Fibroblast of peridontal ligament (primary cell): ENCODE data around the gene CHMP4A.
"Not testable (repeated sequence)": the region's sequence is repeated elsewhere in the genome, so short reads cannot be mapped to it uniquely, and the experiment has no call there.

Source experiments
- DNase-seq: peaks from one replicate; pipeline ENCODE4 v3.0.0-alpha.2; 2010; ENCODE audit errors: extremely low read depth

The CHMP4A gene

DNA sequence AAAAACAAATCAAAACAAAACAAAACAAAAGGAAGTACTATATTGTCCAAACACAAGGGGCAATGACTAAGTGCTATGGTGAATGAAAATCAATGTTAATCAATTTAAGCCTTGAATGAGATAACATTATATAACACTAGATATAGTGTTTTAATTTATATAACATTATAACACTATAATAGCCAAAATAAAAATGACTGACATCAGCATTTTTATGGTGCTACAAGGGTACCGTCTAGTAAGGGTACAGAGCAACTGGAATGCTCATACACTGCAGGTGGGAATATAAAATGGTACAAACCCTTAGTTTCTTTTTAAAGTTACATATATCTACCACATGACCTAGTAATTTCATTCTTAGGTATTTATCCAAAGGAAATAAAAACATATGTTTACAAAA is 13.2 kb upstream of the CHMP4A start:
- no peak for DNase-seq

DNA sequence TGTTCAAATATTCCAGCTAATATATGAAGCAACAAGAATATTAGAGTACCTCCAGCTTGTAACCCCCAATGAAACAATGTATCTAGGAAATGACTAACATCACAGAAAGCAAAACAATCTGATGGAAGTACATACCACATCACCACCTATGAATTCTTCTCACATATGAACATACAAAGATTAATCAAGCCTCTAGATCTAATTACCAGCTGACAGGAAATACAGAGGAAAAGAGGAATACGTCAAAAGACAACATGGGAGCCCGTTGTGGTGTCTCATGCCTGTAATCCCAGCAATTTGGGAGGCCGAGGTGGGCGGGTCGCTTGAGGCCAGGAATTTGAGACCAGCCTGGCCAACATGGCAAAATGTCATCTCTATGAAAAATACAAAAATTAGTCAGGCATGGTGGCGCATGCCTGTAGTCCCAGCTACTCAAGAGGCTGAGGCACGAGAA is 11.4 kb upstream of the CHMP4A start:
- DNase-seq = no peak

DNA sequence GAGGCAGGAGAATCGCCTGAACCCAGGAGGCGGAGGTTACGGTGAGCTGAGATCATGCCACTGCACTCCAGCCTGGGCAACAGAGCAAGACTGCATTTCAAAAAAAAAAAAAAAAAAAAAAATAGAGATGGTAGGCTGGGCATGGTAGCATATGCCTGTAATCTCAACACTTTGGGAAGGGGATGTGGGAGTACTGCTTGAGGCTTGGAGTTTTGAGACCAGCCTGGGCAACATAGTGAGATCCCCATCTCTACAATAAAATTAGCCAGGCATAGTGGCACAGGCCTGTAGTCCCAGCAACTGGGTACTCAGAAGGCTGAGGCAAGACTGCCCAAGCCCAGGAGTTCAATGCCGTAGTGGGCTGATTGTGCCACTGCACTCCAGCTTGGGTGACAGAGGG is 9.7 kb upstream of the CHMP4A start:
- DNase-seq = not testable (repeated sequence)

DNA sequence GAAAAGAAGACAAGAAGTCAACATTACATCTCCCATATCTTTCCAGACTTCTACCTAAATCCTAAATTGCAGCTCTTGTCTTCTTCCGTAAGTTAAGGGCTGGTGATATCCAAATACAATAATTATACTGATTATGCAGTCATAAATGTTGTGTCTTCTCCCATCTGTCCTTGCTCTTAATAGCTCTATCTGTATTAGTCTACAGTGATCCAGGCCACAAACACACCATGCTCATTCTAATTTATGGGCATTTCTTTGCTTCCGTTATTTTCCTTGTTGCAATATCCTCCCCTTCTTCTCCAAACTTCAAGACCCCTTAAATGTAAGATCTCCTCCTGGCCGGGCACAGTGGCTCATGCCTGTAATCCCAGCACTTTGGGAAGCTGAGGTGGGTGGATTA is 6.2 kb upstream of the CHMP4A start:
- no peak for DNase-seq

DNA sequence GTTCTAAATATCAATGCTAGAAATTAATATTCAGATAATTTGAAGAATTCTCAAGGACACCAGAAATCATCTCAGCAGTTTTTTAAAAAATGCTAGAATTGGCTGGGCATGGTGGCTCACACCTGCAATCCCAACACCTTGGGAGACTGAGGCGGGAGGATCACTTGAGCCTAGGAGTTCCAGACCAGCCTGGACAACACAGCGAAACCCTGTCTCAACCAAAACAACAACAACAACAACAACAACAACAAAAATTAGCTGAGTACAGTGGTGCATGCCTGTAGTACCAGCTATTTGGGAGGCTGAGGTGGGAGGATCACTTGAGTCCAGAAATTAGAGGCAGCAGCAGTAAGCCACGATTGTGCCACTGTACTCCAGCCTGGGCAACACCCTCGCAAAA is 5.8 kb upstream of the CHMP4A start:
- no peak for DNase-seq

DNA sequence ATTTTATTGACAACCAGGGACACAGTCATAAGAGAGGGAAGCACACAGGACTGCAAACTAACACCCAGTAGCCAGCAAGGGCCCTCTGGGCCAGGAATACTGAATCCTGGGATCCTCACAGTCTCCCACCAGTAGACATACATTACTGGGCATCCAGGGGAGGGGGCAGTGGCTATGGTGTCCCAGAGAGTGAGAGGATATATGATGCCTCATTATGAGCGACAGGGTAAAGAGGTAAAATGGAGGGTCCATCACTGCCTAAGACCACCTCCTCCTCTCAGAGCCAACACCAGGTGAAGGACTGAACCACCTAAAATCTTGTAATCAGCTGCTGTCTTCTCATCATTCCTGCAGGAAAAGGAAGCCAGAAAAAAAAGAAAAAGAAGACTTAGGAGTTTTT is 3.6 kb upstream of the CHMP4A start:
- DNase-seq = not testable (repeated sequence)

DNA sequence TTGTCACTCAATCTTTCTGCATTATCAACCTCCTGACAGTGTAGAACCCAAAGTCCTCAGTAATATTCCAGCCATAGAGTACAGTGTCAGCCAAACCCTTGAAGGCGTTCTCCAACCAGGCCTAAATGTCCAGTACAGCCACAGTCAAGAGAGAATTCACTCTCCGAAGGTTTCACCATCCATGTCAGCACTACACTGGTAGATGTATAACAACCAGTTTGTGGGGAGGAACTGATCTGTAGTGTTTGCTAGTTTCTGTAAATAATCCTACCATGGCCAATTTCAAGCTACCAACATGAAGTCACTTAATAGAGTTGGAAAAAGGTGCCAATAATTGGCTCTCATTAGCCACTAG is 3.0 kb upstream of the CHMP4A start:
- no peak for DNase-seq

DNA sequence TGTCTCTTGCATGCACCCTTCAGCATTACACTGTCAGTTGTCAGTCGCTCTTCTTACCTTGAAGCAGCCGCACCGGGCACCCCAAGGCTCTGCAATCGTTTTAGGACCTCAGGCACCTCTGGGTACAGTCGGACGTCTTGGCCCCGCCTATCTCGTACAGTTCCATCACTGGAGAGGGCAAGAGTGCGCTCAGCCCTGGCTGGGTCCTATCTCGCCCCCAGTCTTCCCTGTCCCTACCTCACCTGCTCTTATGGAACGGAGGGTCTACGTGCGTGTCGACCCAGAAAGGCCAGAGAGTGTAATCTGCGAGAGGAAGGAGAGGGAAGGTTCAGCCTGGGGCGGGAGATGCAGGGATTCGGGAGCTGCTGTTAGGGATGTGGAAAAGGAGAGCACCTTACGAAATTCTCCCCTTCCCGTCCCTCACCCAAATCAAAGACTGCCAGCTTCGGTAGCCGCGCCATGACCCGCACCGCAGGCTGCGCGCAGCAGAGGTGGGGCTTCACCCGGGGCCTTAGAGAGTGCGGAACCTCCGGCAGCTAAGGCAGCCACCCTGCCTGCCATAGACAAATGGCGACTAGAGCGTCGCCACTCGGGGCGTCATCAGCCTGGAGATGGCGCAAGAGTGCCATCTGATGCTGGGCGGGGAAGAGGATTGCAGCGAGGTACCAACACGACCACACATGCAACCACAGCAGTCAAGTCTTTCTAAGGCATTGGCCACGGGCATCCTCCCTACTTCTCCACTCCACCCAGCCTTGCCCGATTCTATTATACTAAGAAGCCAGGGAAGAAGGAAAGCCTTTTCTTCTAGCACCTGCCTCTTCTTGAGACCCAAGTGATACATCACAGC is 2.4 kb upstream of the CHMP4A start, which contains the start of gene MDP1:
Gene MDP1, minus strand, starts transcription at position 572 of the 850 bp plus-strand sequence. Its CDS starts 111 bp downstream, at position 461.
- DNase-seq = peak; percentile 82

DNA sequence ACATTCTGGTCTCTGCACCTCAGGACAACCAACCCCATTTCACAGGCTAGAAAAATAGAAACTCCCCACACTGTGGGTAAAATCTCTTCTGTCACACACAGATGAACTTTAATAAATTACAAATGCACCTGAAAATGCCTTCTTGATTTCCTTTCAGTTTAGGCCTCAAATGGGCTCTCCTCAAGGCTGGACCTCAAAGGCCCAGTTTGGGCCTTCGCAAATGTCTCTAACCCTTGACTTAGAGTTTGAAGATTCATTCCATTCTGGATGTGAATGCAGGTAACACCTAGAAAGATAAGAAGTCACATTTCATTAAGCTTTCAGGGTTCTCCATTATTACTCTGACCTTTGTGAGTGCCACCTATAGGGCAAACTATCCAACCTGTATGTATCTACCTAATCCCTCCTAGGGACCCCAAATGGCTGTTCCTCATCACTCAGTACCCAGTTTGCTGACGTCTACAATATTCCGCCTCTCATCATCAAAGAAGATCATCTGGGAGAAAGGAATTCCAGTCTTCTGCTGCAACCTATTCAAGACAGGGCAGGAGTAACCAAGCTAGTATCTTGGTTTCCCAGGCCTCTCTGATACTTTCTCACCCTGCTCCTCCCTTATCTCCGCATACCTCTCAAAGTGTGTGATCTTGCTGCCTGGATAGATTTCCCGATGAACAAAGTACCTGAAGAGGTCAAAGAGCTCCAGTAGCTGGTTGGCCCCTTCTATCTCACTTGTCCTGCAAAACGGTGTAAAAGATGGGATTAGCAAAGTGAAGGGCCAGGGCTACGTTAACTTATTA is 776 bp upstream of the CHMP4A start:
- no peak for DNase-seq

DNA sequence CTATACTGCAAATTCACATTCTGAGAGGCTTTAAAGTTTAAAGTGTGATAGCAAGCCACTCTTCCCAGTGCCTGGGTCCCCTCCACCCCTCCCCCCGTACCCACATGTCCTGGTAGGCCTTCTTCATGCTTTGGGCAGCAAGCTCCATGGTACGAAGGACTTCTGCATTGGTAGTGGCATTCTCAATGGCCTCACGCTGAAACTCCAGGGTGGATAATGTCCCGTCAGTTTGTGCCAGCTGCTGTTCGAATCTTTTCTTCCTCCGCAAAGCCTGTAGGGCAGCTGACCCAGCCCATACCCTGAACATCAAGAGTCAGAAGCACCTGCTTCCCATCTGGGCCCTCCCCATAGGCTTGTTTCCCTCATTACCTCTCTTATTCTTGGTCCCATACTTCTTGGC is 2.0 kb downstream of the CHMP4A start:
- DNase-seq = no peak

DNA sequence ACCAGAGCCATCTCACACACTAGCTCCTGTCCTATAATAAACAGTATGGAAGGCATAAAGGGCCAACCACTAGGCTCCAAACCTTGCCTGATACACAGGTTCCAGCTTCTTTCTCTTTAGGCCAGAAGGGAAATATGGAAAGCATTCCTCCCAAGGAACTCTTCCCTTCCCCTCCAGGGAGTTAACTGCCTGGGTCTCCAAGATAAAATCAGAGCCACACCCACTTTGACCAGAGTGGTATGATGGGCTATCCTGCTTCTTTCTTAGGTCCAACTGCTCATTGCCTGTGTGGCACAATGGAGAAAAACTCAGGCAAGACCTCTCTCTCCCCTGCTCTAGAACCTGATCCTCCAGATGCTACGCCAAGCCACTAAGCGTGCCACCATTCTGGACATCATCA is 5.7 kb downstream of the CHMP4A start:
- DNase-seq = no peak

DNA sequence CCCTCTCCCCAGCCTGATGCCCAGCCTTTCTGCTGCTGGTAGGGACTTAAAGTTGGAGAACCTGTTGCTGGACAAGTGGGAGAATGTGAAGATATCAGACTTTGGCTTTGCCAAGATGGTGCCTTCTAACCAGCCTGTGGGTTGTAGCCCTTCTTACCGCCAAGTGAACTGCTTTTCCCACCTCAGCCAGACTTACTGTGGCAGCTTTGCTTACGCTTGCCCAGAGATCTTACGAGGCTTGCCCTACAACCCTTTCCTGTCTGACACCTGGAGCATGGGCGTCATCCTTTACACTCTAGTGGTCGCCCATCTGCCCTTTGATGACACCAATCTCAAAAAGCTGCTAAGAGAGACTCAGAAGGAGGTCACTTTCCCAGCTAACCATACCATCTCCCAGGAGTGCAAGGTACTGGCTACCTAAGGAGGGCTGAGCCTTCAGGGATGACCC is 6.2 kb downstream of the CHMP4A start:
- DNase-seq = no peak

DNA sequence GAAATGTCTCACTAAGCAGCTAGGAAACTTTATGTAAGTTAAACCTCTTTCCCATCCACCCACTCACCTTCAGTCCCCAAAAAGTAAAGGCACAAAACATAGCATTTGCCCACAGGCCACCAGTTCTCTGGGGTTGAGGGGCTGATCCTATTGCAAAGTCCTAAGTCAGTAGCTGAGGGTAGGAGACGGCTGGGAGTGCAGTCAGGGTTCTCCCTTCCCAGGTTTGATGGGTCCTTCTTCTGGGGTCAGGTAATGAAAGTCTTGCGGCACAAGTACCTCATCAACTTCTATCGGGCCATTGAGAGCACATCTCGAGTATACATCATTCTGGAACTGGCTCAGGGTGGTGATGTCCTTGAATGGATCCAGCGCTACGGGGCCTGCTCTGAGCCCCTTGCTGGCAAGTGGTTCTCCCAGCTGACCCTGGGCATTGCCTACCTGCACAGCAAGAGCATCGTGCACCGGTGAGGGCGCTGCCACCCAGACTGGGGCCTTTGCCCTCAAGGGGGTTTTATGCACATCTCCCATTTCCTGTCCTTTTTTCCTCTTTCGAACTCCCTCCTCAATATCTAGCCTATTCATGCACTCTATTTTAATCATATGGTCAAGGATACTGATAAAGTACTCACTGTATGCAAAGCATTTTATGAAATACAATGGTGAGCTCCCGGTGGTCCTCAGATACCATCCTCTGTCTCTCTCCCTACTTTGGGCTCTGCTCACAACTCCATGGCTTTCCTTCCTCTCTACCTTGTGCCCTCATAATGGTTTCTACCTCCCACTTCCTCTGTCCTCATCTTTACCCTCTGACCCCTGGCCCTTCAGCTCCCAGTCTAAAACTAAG is 6.8 kb downstream of the CHMP4A start:
- DNase-seq = no peak

DNA sequence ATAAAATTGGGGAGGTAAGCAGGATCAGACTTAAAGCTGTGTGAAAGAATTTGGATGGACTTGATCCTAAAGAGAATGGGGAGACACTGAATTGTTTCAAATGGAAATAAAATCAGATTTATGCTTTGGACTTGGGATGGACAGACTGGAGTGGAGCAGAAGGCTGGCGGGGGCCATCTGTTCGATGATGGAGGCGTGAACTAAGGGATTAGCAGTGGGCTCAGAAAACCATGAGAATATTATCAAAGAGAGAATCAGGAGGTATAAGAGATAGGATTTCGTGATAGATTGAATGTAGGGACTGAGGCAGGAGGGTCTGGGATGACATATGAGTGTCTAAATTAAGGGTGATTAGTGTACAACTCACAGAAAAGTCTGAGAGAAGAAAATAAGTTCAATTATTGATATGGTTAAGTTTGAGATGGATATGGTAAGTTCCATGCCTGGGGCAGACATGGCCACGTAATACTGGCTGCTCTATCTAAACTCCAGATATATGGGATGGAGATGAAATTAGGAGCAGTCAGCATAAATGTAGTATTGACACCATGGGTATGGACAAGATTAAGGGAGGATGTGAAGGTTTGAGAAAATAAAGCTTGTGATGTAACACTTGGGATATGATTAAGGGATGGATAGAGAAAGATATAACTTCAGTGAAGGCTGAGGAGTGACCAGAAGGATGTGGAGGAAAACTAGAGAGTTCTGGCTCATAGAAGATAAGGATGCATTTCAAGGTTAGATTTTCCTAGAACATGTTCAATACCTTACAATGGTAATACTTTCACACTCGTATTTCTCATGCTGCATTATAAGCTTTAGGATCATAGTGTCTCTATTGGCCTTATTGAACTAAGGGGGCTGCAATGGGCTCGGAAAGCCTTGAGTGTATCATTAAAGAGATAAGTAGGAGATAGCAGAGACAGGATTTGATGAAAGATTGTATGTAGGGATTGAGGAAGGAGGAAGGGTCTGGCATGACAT is 8.8 kb downstream of the CHMP4A start:
- no peak for DNase-seq

DNA sequence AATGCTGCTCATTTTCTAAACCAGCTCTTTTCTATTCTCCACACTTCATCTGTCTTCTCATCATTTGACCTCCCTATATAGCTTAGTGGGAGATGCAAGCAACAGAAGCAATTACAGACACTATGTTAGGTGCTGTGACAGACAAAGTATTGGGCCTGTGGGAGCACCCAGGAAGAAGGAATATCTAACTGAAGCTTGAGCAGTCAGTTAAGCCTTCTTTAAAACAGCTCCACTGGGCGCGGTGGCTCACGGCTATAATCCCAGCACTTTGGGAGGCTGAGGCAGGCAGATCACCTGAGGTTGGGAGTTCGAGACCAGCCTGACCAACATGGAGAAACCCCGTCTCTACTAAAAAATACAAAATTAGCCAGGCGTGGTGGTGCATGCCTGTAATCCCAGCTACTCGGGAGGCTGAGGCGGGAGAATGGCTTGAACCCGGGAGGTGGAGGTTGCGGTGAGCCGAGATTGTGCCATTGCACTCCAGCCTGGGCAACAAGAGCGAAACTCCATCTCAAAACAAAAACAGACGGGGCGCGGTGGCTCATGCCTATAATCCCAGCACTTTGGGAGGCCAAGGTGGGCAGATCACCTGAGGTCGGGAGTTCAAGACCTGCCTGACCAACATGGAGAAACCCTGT is 9.9 kb downstream of the CHMP4A start:
- not testable (repeated sequence) for DNase-seq

DNA sequence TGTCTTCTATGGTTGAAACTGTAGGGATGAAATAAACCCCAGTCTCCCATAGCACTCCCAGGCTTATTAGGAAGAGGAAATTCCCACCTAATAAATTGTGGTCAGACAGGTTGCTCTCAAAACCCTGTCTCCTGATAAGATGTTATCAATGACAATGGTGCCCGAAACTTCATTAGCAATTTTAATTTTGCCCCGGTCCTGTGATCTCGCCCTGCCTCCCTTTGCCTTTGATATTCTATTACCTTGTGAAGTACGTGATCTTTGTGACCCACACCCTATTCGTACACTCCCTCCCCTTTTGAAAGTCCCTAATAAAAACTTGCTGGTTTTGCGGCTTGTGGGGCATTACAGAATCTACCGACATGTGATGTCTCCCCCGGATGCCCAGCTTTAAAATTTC is 10.8 kb downstream of the CHMP4A start:
- not testable (repeated sequence) for DNase-seq

DNA sequence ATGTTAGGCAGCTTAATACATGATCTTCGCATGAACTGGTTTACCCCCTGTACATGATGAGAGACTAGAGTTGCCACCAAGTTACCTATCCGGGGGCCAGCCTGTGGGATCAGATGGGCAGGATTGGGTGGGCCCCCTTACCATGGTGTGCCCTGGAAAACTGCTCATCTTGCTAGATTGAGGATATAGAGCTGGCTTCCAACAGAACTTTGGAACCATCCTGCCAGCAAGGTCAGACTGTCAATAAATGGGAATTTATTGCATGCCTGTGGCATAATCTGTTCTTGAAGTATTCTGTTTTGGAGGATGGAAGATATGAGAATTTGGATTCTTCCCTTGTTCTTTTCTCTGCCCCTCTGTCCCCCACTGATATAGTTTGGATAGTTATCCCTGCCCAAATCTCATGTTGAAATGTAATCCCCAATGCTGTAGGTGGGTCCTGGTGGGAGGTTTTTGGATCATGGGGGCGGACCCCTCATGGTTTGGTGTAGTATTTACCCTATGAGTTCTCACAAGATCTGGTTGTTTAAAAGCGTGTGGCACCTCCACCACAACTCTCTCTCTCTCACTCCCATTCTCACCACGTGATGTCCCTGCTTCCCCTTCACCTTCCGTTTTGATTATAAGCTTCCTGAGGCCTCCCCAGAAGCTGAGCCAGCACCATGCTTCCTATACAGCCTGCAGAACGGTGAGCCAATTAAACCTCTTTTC is 14.3 kb downstream of the CHMP4A start:
- no peak for DNase-seq

DNA sequence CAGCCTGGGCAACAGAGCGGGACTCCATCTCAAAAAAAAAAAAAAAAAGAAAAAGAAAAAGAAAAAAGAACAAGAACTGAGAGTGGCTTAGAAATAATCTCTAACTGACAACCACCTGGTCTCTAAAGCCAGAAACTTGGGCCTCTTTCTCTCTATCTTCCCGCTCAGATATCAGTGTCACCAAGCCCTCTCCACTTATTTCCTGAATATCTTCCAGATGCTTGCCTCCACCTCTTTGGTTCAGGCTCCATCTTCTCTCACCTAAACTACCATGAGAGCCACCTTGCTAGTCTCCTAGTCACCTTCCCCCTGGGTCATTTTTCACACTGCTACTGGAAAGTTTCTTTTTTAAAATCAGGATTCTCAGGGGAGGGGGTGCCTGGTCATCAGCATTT is 16.2 kb downstream of the CHMP4A start:
- no peak for DNase-seq
